Erythroblast (primary cell): ENCODE measurements around the gene GLS2.
"Not testable (repeated sequence)": the region's sequence is repeated elsewhere in the genome, so short reads cannot be mapped to it uniquely, and the experiment has no call there.

Experiments used
- DNase-seq, 2 experiments: peaks; one replicate each; lab custom pipeline; 2025; lab: John Stamatoyannopoulos, UW
- GATA1 ChIP-seq: IDR thresholded peaks from 2 replicates; pipeline ENCODE4 v1.6.1; 2011; ENCODE audit warnings: low read depth, mild to moderate bottlenecking, control low read depth, low read length, moderate library complexity
- POLR2A ChIP-seq: IDR thresholded peaks from 2 replicates; pipeline ENCODE4 v1.6.1; 2011; ENCODE audit warnings: mild to moderate bottlenecking, low read length

The GLS2 gene

GRCh38 chr12:56510786-56511185, 22.8 kb upstream of the GLS2 start:
- no peak for TF ChIP-seq POLR2A
- no peak for TF ChIP-seq GATA1
- DNase-seq, result no peak

GRCh38 chr12:56499879-56500278, 11.9 kb upstream of the GLS2 start:
- not testable (repeated sequence) for DNase-seq

GRCh38 chr12:56499452-56499851, 11.5 kb upstream of the GLS2 start:
- not testable (repeated sequence) for DNase-seq

GRCh38 chr12:56498126-56498902, 10.4 kb upstream of the GLS2 start:
- not testable (repeated sequence) for DNase-seq

GRCh38 chr12:56496704-56497103, 8.7 kb upstream of the GLS2 start:
- peak; percentile 45 to 59 for DNase-seq

- DNase-seq, result not testable (repeated sequence)
Observed at GRCh38 chr12:56494481-56494880, 6.5 kb upstream of the GLS2 start.

GRCh38 chr12:56494106-56494415, 6.1 kb upstream of the GLS2 start:
- DNase-seq, result not testable (repeated sequence)

- not testable (repeated sequence) for DNase-seq
Observed at GRCh38 chr12:56493409-56494105, 5.6 kb upstream of the GLS2 start.

- no peak for DNase-seq
- TF ChIP-seq GATA1 (no peak), POLR2A (no peak)
Observed at GRCh38 chr12:56490360-56490759, 2.4 kb upstream of the GLS2 start.

- TF ChIP-seq POLR2A, result no peak
- TF ChIP-seq GATA1, result no peak
- DNase-seq, result peak in 1 of 2 experiments; percentile 14
Observed at GRCh38 chr12:56487448-56488040, 417 bp downstream of the GLS2 start.

GRCh38 chr12:56486694-56487093, 1.3 kb downstream of the GLS2 start:
- DNase-seq, result no peak
- TF ChIP-seq GATA1 (no peak), POLR2A (no peak)

- TF ChIP-seq POLR2A (no peak), GATA1 (no peak)
- no peak for DNase-seq
Observed at GRCh38 chr12:56484566-56484965, 3.4 kb downstream of the GLS2 start.

- TF ChIP-seq GATA1 (no peak), POLR2A (no peak)
- DNase-seq, result no peak
Observed at GRCh38 chr12:56479625-56480024, 8.3 kb downstream of the GLS2 start.

GRCh38 chr12:56477521-56478225, 10.3 kb downstream of the GLS2 start:
- no peak for DNase-seq
- no peak for TF ChIP-seq GATA1
- TF ChIP-seq POLR2A, result no peak

GRCh38 chr12:56476972-56477432, 11.0 kb downstream of the GLS2 start:
- no peak for TF ChIP-seq POLR2A
- no peak for TF ChIP-seq GATA1

GRCh38 chr12:56476143-56476542, 11.8 kb downstream of the GLS2 start:
- no peak for TF ChIP-seq POLR2A
- no peak for TF ChIP-seq GATA1
- DNase-seq, result no peak

More at GRCh38 chr12:56476972-56477432, 11.0 kb downstream of the GLS2 start:
- no peak for DNase-seq
